HG03025 (cell line): ENCODE data around the gene HECTD1.
"Not testable (repeated sequence)": the region's sequence is repeated elsewhere in the genome, so short reads cannot be mapped to it uniquely, and the experiment has no call there.

ENCODE experiments used
- ATAC-seq: cut with Tn5 transposase; IDR thresholded peaks from one replicate; pipeline ENCODE4 v1.9.1; 2021; ENCODE audit warnings: mild to moderate bottlenecking, moderate library complexity; ENCODE audit not compliant: unreplicated experiment, low FRiP score

Gene HECTD1

GRCh38 chr14:31060253-31060875, 147.2 kb downstream of the HECTD1 start:
- ATAC-seq: no peak

GRCh38 chr14:31059152-31059924, 148.3 kb downstream of the HECTD1 start:
- ATAC-seq: no peak

GRCh38 chr14:31057701-31058364, 149.8 kb downstream of the HECTD1 start:
- ATAC-seq: no peak

- ATAC-seq: no peak
Measured at GRCh38 chr14:31057035-31057434, 150.6 kb downstream of the HECTD1 start.

DNA sequence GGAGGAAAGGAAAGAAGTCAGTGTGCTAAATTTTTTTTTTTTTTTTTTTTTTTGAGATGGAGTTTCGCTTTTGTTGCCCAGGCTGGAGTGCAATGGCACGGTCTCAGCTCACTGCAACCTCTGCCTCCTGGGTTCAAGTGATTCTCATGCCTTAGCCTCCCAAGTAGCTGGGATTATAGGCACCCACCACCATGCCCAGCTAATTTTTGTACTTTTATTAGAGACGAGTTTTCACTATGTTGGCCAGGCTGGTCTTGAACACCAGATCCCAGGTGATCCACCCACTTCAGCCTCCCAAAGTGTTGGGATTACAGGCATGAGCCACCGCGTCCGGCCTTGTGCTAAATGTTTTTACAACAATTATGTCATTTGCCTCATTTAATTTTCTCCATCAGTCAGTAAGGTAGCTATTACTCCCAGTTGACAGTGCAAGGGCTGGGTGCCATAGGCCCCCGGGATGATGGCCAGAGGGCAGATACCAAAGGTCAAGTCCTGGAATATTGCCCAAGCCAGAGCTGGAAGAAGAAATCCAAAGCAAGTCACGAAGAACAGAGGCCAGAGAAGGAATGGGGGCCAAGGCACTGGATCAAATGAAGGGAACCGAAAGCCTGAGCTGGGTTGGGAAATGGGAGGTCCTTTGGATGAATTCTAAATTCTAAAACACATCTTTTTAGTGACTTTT, 154.5 kb downstream of the HECTD1 start:
- not testable (repeated sequence) for ATAC-seq

DNA sequence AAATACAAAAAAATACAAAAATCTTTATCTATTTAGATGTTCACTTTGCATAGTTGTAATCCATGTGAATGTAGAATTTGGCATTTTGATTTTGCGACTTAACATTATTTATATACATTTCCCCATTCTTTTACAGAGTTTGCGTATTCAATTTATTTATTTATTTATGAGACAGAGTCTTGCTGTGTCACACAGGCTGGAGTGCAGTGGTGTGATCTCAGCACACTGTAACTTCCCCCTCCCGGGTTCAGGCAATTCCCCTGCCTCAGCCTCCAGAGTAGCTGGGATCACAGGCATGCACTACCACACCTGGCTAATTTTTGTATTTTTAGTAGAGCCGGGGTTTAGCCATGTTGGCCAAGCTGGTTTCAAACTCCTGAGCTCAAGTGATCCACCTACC, 156.1 kb downstream of the HECTD1 start:
- no peak for ATAC-seq

DNA sequence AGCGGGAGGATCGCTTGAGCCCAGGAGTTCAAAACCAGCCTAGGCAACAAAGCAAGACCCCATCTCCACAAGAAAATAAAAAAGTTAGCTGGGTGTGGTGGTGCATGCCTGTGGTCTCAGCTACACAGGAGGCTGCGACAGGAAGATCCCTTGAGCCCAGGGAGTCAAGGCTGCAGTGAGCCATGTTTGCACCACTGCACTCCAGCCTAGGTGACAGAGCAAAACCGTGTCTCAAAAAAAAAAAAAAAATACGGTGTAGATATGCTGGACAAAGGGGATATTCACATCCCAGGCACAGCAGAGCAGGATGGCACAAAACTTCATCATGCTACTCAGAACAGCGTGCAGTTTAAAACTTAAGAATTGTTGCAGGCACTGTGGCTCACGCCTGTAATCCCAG, 156.6 kb downstream of the HECTD1 start:
- no peak for ATAC-seq
